H9 (cell line): ENCODE results near the gene CELA3A. TPM values are rescaled to one million over a fixed set of nuclear protein-coding genes. Genes with fewer than 3 reads are reported as not detected.
"Not testable (repeated sequence)": the region's sequence is repeated elsewhere in the genome, so short reads cannot be mapped to it uniquely, and the experiment has no call there.

Experiments
- DNase-seq: peaks from one replicate; pipeline ENCODE4 v3.0.0-alpha.2; 2017
- H2AFZ ChIP-seq: one replicate; pipeline ENCODE4 v1.6.1; 2013; ENCODE audit warnings: mild to moderate bottlenecking, low read length, control low read depth, moderate library complexity
- H2AK5ac ChIP-seq: 2 replicates; pipeline ENCODE4 v1.6.1; 2013; ENCODE audit warnings: low read length, control low read depth, mixed read lengths; ENCODE audit not compliant: insufficient read length
- H2BK120ac ChIP-seq: one replicate; pipeline ENCODE4 v1.6.1; 2013; ENCODE audit warnings: low read depth, mild to moderate bottlenecking, low read length, control low read depth, inconsistent platforms; ENCODE audit not compliant: poor library complexity, severe bottlenecking
- H2BK12ac ChIP-seq: 2 replicates; pipeline ENCODE4 v1.6.1; 2013; ENCODE audit warnings: low read length, control low read depth, mixed read lengths, low read depth; ENCODE audit not compliant: insufficient read length
- H2BK15ac ChIP-seq: 2 replicates; pipeline ENCODE4 v1.6.1; 2013; ENCODE audit warnings: low read depth, low read length, control low read depth
- H2BK20ac ChIP-seq: one replicate; pipeline ENCODE4 v1.6.1; 2013; ENCODE audit warnings: low read depth, mild to moderate bottlenecking, low read length, control low read depth, inconsistent platforms; ENCODE audit not compliant: poor library complexity, severe bottlenecking
- H2BK5ac ChIP-seq: 2 replicates; pipeline ENCODE4 v1.6.1; 2013; ENCODE audit warnings: low read length, control low read depth, mixed read lengths; ENCODE audit not compliant: insufficient read length
- H3K14ac ChIP-seq: 2 replicates; pipeline ENCODE4 v1.6.1; 2013; ENCODE audit warnings: low read length, control low read depth; ENCODE audit not compliant: insufficient read depth
- H3K18ac ChIP-seq: 2 replicates; pipeline ENCODE4 v1.6.1; 2013; ENCODE audit warnings: low read depth, mild to moderate bottlenecking, mixed read lengths, low read length, control low read depth; ENCODE audit not compliant: insufficient read length
- H3K23ac ChIP-seq: 2 replicates; pipeline ENCODE4 v1.6.1; 2013; ENCODE audit warnings: low read length, control low read depth, mixed read lengths, low read depth; ENCODE audit not compliant: insufficient read length
- H3K23me2 ChIP-seq: 2 replicates; pipeline ENCODE4 v1.6.1; 2013; ENCODE audit warnings: low read depth, mild to moderate bottlenecking, mixed read lengths, low read length, control low read depth; ENCODE audit not compliant: insufficient read length, poor library complexity, severe bottlenecking
- H3K27ac ChIP-seq: 2 replicates; pipeline ENCODE4 v1.5.1; 2013; ENCODE audit warnings: low read length, control low read depth, mixed read lengths, low read depth; ENCODE audit not compliant: insufficient read length
- H3K27me3 ChIP-seq: 2 replicates; pipeline ENCODE4 v1.6.1; 2013; ENCODE audit warnings: low read length, control low read depth, inconsistent platforms; ENCODE audit not compliant: insufficient read depth
- H3K4ac ChIP-seq: 2 replicates; pipeline ENCODE4 v1.6.1; 2013; ENCODE audit warnings: low read depth, mild to moderate bottlenecking, control low read depth, inconsistent platforms, low read length, moderate library complexity
- H3K4me1 ChIP-seq: 2 replicates; pipeline ENCODE4 v1.6.1; 2013; ENCODE audit warnings: low read length, control low read depth, inconsistent platforms; ENCODE audit not compliant: insufficient read depth
- H3K4me2 ChIP-seq: 2 replicates; pipeline ENCODE4 v1.6.1; 2013; ENCODE audit warnings: low read length, control low read depth, mixed read lengths; ENCODE audit not compliant: insufficient read length, insufficient read depth
- H3K56ac ChIP-seq: 2 replicates; pipeline ENCODE4 v1.6.1; 2013; ENCODE audit warnings: low read depth, mild to moderate bottlenecking, mixed read lengths, low read length, control low read depth; ENCODE audit not compliant: insufficient read length
- H3K79me1 ChIP-seq: 2 replicates; pipeline ENCODE4 v1.6.1; 2013; ENCODE audit warnings: low read depth, mild to moderate bottlenecking, moderate library complexity, low read length, control low read depth, inconsistent platforms; ENCODE audit not compliant: insufficient read depth, poor library complexity, severe bottlenecking
- H3K79me2 ChIP-seq: 2 replicates; pipeline ENCODE4 v1.6.1; 2013; ENCODE audit warnings: low read length, control low read depth, inconsistent platforms; ENCODE audit not compliant: insufficient read depth
- H3K9ac ChIP-seq: 2 replicates; pipeline ENCODE4 v1.6.1; 2013; ENCODE audit warnings: low read length, control low read depth, mixed read lengths; ENCODE audit not compliant: insufficient read length; ENCODE audit errors: extremely low read depth
- H3K9me3 ChIP-seq: one replicate; pipeline ENCODE4 v1.6.1; 2013; ENCODE audit warnings: low read depth, low read length, inconsistent platforms; ENCODE audit not compliant: control insufficient read depth
- H3T11ph ChIP-seq: one replicate; pipeline ENCODE4 v1.6.1; 2013; ENCODE audit warnings: mild to moderate bottlenecking, low read length, control low read depth, inconsistent platforms
- H4K20me1 ChIP-seq: one replicate; pipeline ENCODE4 v1.6.1; 2013; ENCODE audit not compliant: control insufficient read depth, insufficient read length, insufficient read depth
- H4K5ac ChIP-seq: 2 replicates; pipeline ENCODE4 v1.6.1; 2013; ENCODE audit warnings: low read depth, mild to moderate bottlenecking, mixed read lengths, low read length, control low read depth; ENCODE audit not compliant: insufficient read length
- H4K8ac ChIP-seq: replicated peaks from 2 replicates; pipeline ENCODE4 v1.6.1; 2013; ENCODE audit warnings: low read length, control low read depth, mixed read lengths, low read depth; ENCODE audit not compliant: insufficient read length
- H4K91ac ChIP-seq: 2 replicates; pipeline ENCODE4 v1.6.1; 2013; ENCODE audit warnings: low read depth, mild to moderate bottlenecking, moderate library complexity, mixed read lengths, low read length, control low read depth; ENCODE audit not compliant: insufficient read length
- H3K27ac Mint-ChIP-seq, 3 experiments: 2 replicates in 2 of 3; 3 replicates in 1 of 3; pipeline ENCODE4 v1.8.0; 2020 to 2021; ENCODE audit warnings: mixed read lengths in 3 of 3, mild to moderate bottlenecking in 1 of 3, moderate library complexity in 1 of 3
- H3K27me3 Mint-ChIP-seq: 2 replicates; pipeline ENCODE4 v1.8.0; 2021; ENCODE audit warnings: low read depth, mild to moderate bottlenecking, moderate library complexity, mixed read lengths
- H3K36me3 Mint-ChIP-seq, 3 experiments: 2 replicates in 2 of 3; 3 replicates in 1 of 3; pipeline ENCODE4 v1.8.0; 2020 to 2021; ENCODE audit warnings: low read depth in 3 of 3, mixed read lengths in 3 of 3; ENCODE audit not compliant: insufficient read depth in 1 of 3
- H3K4me1 Mint-ChIP-seq, 2 experiments: 2 replicates each; pipeline ENCODE4 v1.8.0; 2020; ENCODE audit warnings: mixed read lengths in 2 of 2
- H3K4me3 Mint-ChIP-seq, 2 experiments: 2 replicates in 1 of 2; 3 replicates in 1 of 2; pipeline ENCODE4 v1.8.0; 2020 to 2021; ENCODE audit warnings: mild to moderate bottlenecking in 2 of 2, mixed read lengths in 2 of 2, moderate library complexity in 1 of 2
- H3K9me3 Mint-ChIP-seq, 2 experiments: 2 replicates in 1 of 2; 3 replicates in 1 of 2; pipeline ENCODE4 v1.8.0; 2020; ENCODE audit warnings: mild to moderate bottlenecking in 2 of 2, mixed read lengths in 2 of 2, moderate library complexity in 1 of 2
- WGBS: extraction: QIAGEN DNeasy Blood & Tissue Kit; methylation state at CpG from one replicate; pipeline ENCODE4 v1.1.7; 2013; ENCODE audit warnings: missing lambda C conversion rate, low lambda C conversion rate, mixed read lengths; ENCODE audit not compliant: insufficient read length; ENCODE audit errors: extremely low coverage; 5-methylcytosine and 5-hydroxymethylcytosine counted together
- total RNA-seq: library from RNA; stranded (reverse); gene quantifications from 2 replicates; pipeline ENCODE4 v1.2.1, GENCODE V29; 2021

Gene CELA3A
- total RNA-seq, 1 experiment from 2014 or later, result not detected

- H3K4me3 Mint-ChIP-seq, H3K9me3 ChIP-seq, H3K27ac ChIP-seq, H3K79me1 ChIP-seq, H4K91ac ChIP-seq, H3T11ph ChIP-seq, H3K4ac ChIP-seq, H3K18ac ChIP-seq, H2BK20ac ChIP-seq, H3K56ac ChIP-seq, H3K23me2 ChIP-seq, H3K36me3 Mint-ChIP-seq, H2AFZ ChIP-seq, H3K14ac ChIP-seq, H3K4me2 ChIP-seq, H3K27ac Mint-ChIP-seq, H2BK120ac ChIP-seq, H3K27me3 ChIP-seq, H2BK5ac ChIP-seq, H4K5ac ChIP-seq, H3K9me3 Mint-ChIP-seq, H3K9ac ChIP-seq, H2BK15ac ChIP-seq, H3K27me3 Mint-ChIP-seq, H4K8ac ChIP-seq, H3K4me1 ChIP-seq, H2AK5ac ChIP-seq, H3K23ac ChIP-seq, H3K79me2 ChIP-seq, DNase-seq, H4K20me1 ChIP-seq, H2BK12ac ChIP-seq: not testable (repeated sequence)
- no CpG with 5 or more reads among the region's 7 CpGs for WGBS
- H3K4me1 Mint-ChIP-seq, result peaks cover 19 to 21% of the 10 kb centered on the region in 2 experiments
Measured at GRCh38 chr1:21999645-22000044, 1.8 kb upstream of the CELA3A start.

- H3K9ac ChIP-seq, H3K14ac ChIP-seq, H3K27ac Mint-ChIP-seq, H3K4me1 ChIP-seq, H3K23me2 ChIP-seq, H4K8ac ChIP-seq, H4K20me1 ChIP-seq, H2BK5ac ChIP-seq, H2BK15ac ChIP-seq, H2AK5ac ChIP-seq, H3K18ac ChIP-seq, H2BK120ac ChIP-seq, H3K23ac ChIP-seq, H3K79me2 ChIP-seq, H3K4me3 Mint-ChIP-seq, DNase-seq, H3T11ph ChIP-seq, H3K4me2 ChIP-seq, H3K27me3 Mint-ChIP-seq, H3K27ac ChIP-seq, H4K91ac ChIP-seq, H3K36me3 Mint-ChIP-seq, H4K5ac ChIP-seq, H2BK12ac ChIP-seq, H2AFZ ChIP-seq, H3K4ac ChIP-seq, H3K9me3 ChIP-seq, H3K9me3 Mint-ChIP-seq, H3K27me3 ChIP-seq, H3K79me1 ChIP-seq, H2BK20ac ChIP-seq, H3K56ac ChIP-seq: not testable (repeated sequence)
- peaks cover 14% of the 10 kb centered on the region in 2 experiments; a peak in 3 of 4 replicates for H3K4me1 Mint-ChIP-seq
- no CpG with 5 or more reads among the region's 5 CpGs for WGBS
Measured at GRCh38 chr1:22002461-22002860, 1.0 kb downstream of the CELA3A start.
